GM23248 (cell line): ENCODE data around the gene BRI3BP. TPM values are rescaled to one million over a fixed set of nuclear protein-coding genes. Genes with fewer than 3 reads are reported as not detected.
"Not testable (repeated sequence)": the region's sequence is repeated elsewhere in the genome, so short reads cannot be mapped to it uniquely, and the experiment has no call there.

Source experiments
- DNase-seq: peaks from one replicate; pipeline ENCODE4 v3.0.0-alpha.2; 2015
- H2AFZ ChIP-seq: fragments of 200-600 bp; sonication (generic); 2 replicates; pipeline ENCODE4 v1.6.1; 2016; ENCODE audit warnings: antibody characterized with exemption
- H3F3A ChIP-seq: fragments of 200-600 bp; sonication (generic); 2 replicates; pipeline ENCODE4 v1.6.1; 2016; ENCODE audit warnings: mild to moderate bottlenecking, antibody characterized with exemption, mixed run types; ENCODE audit not compliant: insufficient read depth
- H3K27ac ChIP-seq: fragments of 200-600 bp; sonication (generic); 2 replicates; pipeline ENCODE4 v1.5.1; 2016; ENCODE audit warnings: mild to moderate bottlenecking
- H3K27me3 ChIP-seq: fragments of 200-600 bp; sonication (generic); replicated peaks from 2 replicates; pipeline ENCODE4 v1.6.1; 2016; ENCODE audit warnings: mild to moderate bottlenecking; ENCODE audit not compliant: insufficient read depth
- H3K36me3 ChIP-seq: fragments of 200-600 bp; sonication (generic); 2 replicates; pipeline ENCODE4 v1.6.1; 2016; ENCODE audit warnings: low read depth, mild to moderate bottlenecking
- H3K4me1 ChIP-seq: fragments of 200-600 bp; sonication (generic); 2 replicates; pipeline ENCODE4 v1.6.1; 2016; ENCODE audit warnings: mild to moderate bottlenecking; ENCODE audit not compliant: insufficient read depth
- H3K4me2 ChIP-seq: fragments of 200-600 bp; sonication (generic); one replicate; pipeline ENCODE4 v1.6.1; 2016; ENCODE audit warnings: mild to moderate bottlenecking; ENCODE audit not compliant: unreplicated experiment
- H3K4me3 ChIP-seq: fragments of 200-600 bp; sonication (generic); 2 replicates; pipeline ENCODE4 v1.5.1; 2016; ENCODE audit warnings: mild to moderate bottlenecking
- H3K79me2 ChIP-seq: fragments of 200-600 bp; sonication (generic); 2 replicates; pipeline ENCODE4 v1.6.1; 2016; ENCODE audit warnings: mild to moderate bottlenecking; ENCODE audit not compliant: insufficient read depth
- H3K9ac ChIP-seq: fragments of 200-600 bp; sonication (generic); 2 replicates; pipeline ENCODE4 v1.6.1; 2016; ENCODE audit warnings: mild to moderate bottlenecking
- H3K9me2 ChIP-seq: fragments of 200-600 bp; sonication (generic); 2 replicates; pipeline ENCODE4 v1.6.1; 2016; ENCODE audit warnings: mixed run types, mild to moderate bottlenecking, moderate library complexity; ENCODE audit not compliant: insufficient read depth
- H3K9me3 ChIP-seq: fragments of 200-600 bp; sonication (generic); one replicate; pipeline ENCODE4 v1.6.1; 2017; ENCODE audit warnings: low read depth
- H4K20me1 ChIP-seq: fragments of 200-600 bp; sonication (generic); 2 replicates; pipeline ENCODE4 v1.6.0; 2016; ENCODE audit not compliant: insufficient read depth
- EZH2 ChIP-seq: fragments of 200-600 bp; sonication (generic); IDR thresholded peaks from 2 replicates; pipeline ENCODE4 v1.6.1; 2018; ENCODE audit warnings: antibody characterized with exemption, mild to moderate bottlenecking; ENCODE audit not compliant: insufficient read depth, poor library complexity, severe bottlenecking
- EZH2phosphoT487 ChIP-seq: fragments of 200-600 bp; sonication (generic); IDR thresholded peaks from 2 replicates; pipeline ENCODE4 v1.6.1; 2018; ENCODE audit warnings: antibody characterized with exemption, moderate library complexity, mild to moderate bottlenecking, low read depth; ENCODE audit not compliant: insufficient read depth
- WGBS, 2 experiments: methylation state at CpG; one replicate each; pipeline ENCODE4 v1.1.6; 2015 to 2017; ENCODE audit warnings: low lambda C conversion rate in 2 of 2, low coverage in 1 of 2; ENCODE audit errors: missing lambda C conversion rate in 2 of 2; 5-methylcytosine and 5-hydroxymethylcytosine counted together
- in situ Hi-C: fragments of 300-500 bp; cut with MboI; formaldehyde crosslinking; loops from 2 replicates; pipeline ENCODE4 v1.15.0; 2020
- polyA plus RNA-seq: library from polyadenylated mRNA; unstranded; fragments of >200 nt; fragmentation: Nextera tagmentation; extraction: Ambion mirVana; gene quantifications from 2 replicates; pipeline ENCODE4 v1.2.1, GENCODE V29; 2016
- total RNA-seq: library from RNA; depleted of rRNA; stranded (reverse); fragments of >200 nt; shearing (Covaris generic); gene quantifications from 2 replicates; pipeline ENCODE4 v1.2.3, GENCODE V29; 2014

Gene BRI3BP
- total and polyA plus RNA-seq, 2 experiments from 2014 or later, result 3.5 to 4.2 TPM

DNA sequence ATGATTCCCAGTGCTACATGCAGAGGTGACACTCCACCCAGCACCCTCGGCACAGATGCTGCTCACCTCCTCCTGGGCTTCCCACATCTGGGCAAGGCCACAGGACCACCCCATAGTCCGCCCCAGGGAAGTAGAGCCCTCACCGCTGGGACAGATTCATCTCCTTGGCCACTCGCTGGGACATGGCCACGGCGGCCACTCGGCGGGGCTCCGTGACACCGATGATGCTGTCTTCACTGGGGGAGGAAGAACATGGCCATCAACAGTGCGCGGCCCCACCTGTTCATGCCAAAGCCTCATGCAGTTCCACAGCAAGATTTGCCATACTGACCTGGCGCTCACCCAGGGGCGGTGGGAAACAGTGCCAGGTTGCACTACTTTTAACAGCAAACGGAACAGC is 18.2 kb upstream of the BRI3BP start:
- Histone ChIP-seq H3K4me2 (no peak overlapping the region), H3K79me2 (no peaks in the 10 kb centered on the region), H3K9me2 (no peaks in the 10 kb centered on the region), H3F3A (no peaks in the 10 kb centered on the region), H3K9me3 (no peaks in the 10 kb centered on the region), H3K4me1 (no peaks in the 10 kb centered on the region), H3K27ac (no peak overlapping the region), H3K27me3 (no peaks in the 10 kb centered on the region), H3K36me3 (0 out of 2 replicates have a peak, but pooled peaks cover 8% of the 10 kb centered on the region), H2AFZ (no peak overlapping the region), H3K4me3 (no peak overlapping the region), H4K20me1 (no peaks in the 10 kb centered on the region), H3K9ac (no peak overlapping the region)
- 98 to 99% methylated on average over 15 of the region's 15 CpGs for WGBS, 2 experiments
- no peak for TF ChIP-seq EZH2phosphoT487
- TF ChIP-seq EZH2, result no peak
- in situ Hi-C loops, result no loop called here
- DNase-seq, result no peak

DNA sequence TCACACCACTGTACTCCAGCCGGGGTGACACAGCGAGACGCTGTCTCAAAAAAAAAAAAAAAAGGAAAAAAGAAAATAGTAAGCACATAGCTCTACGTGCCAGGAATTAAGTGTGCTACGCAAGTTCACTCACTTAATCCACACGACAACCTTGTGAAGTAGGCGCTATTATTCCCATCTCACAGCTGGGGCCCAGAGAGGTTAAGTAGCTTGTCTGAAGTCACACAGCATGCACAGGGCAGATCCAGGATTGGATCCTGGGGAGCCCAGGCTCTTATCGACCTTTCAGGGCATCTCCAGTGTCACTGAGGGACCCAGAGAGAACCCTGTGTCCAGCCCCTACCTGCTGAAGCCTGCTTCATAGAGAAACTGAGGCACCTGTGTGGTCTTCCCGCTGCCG is 16.4 kb upstream of the BRI3BP start:
- Histone ChIP-seq H2AFZ (no peak overlapping the region), H3K4me3 (no peak overlapping the region), H3K4me1 (no peaks in the 10 kb centered on the region), H4K20me1 (no peaks in the 10 kb centered on the region), H3K79me2 (no peaks in the 10 kb centered on the region), H3K9me2 (no peaks in the 10 kb centered on the region), H3K36me3 (0 out of 2 replicates have a peak, but pooled peaks cover 8% of the 10 kb centered on the region), H3F3A (no peaks in the 10 kb centered on the region), H3K9me3 (no peaks in the 10 kb centered on the region), H3K27me3 (no peaks in the 10 kb centered on the region), H3K9ac (no peak overlapping the region), H3K27ac (no peak overlapping the region), H3K4me2 (no peak overlapping the region)
- WGBS, 2 experiments, result 97 to 100% methylated on average over 8 to 10 of the region's 10 CpGs
- DNase-seq, result no peak
- no peak for TF ChIP-seq EZH2phosphoT487
- no peak for TF ChIP-seq EZH2
- in situ Hi-C loops, result no loop called here

DNA sequence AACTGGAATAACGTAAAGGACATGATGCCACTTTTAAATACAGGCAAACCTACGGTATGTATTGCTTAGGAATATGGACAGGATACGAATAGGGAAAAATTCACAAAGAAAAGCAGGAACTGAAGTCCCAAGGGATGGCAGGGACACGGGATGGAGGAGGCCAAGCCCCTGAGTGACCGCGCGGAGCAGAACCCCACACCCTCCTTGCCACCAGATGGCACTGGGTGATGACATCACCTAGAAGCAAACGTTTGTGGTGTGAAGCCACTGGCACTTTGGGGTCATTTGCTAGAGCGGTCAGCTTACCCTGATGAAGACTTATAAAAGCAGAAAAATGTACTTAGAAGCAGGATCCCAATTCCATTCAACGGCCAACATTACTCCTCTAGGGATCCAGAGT is 13.9 kb upstream of the BRI3BP start:
- DNase-seq, result no peak
- Histone ChIP-seq H2AFZ (no peak overlapping the region), H3K4me3 (no peak overlapping the region), H3K36me3 (peaks cover 12% of the 10 kb centered on the region; the same call in 1 of the 2 replicates), H3K27me3 (no peaks in the 10 kb centered on the region), H3K9me2 (no peaks in the 10 kb centered on the region), H3K9me3 (no peaks in the 10 kb centered on the region), H3K27ac (no peak overlapping the region), H4K20me1 (no peaks in the 10 kb centered on the region), H3K4me1 (no peaks in the 10 kb centered on the region), H3K9ac (no peak overlapping the region), H3K4me2 (no peak overlapping the region), H3F3A (no peaks in the 10 kb centered on the region), H3K79me2 (peaks cover 4% of the 10 kb centered on the region; the same call in 1 of the 2 replicates)
- WGBS, 2 experiments, result 72 to 73% methylated on average over 10 of the region's 10 CpGs
- in situ Hi-C loops, result no loop called here
- no peak for TF ChIP-seq EZH2
- no peak for TF ChIP-seq EZH2phosphoT487

DNA sequence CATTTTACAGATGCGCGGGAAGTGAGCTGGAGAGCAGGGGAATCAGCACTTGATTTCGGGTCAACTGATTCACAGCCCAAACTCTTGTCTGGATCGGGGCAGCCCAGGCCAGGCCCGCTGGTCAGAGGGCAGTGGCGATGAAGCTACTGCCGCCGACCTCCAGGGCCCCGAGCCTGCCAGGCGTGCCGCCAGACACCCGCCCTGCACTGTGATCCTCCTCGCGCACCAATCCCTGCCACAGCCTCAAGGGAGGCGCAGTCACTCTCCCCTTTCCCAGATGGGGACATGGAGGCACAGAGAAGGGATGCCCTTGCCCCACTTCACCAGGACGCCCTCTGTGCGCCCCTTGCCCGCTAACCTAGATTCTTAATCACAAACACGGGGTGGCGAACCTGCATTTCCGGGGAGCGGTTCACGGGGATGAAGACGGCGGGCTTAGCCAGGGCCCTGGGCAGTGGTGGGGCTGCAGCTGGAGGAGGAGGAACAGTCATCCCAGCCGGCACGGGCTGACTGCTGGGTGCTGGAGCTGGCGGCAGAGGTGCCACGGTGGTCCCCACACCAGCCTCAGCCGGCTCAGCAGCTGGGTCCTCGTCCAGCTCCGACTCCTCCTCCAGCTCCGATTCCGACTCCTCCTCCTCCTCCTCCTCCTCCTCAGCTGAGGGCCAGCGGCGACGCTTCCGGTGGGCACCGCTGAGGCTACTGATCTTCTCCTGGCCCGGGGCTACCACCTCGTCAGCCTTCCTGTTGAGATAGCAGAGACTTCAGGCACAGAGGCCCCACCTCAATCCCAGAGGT is 13.2 kb upstream of the BRI3BP start:
- Histone ChIP-seq H3K9ac (no peak overlapping the region), H3K4me3 (no peak overlapping the region), H3K27me3 (no peaks in the 10 kb centered on the region), H3K79me2 (peaks cover 4% of the 10 kb centered on the region; the same call in 1 of the 2 replicates), H3K4me2 (no peak overlapping the region), H3K9me3 (no peaks in the 10 kb centered on the region), H4K20me1 (no peaks in the 10 kb centered on the region), H3K27ac (no peak overlapping the region), H2AFZ (no peak overlapping the region), H3K4me1 (no peaks in the 10 kb centered on the region), H3K9me2 (no peaks in the 10 kb centered on the region), H3F3A (no peaks in the 10 kb centered on the region), H3K36me3 (peaks cover 8% of the 10 kb centered on the region; the same call in 1 of the 2 replicates)
- TF ChIP-seq EZH2phosphoT487 (no peak), EZH2 (no peak)
- in situ Hi-C loops, result no loop called here
- 95 to 96% methylated on average over 40 to 41 of the region's 41 CpGs for WGBS, 2 experiments
- no peak for DNase-seq

DNA sequence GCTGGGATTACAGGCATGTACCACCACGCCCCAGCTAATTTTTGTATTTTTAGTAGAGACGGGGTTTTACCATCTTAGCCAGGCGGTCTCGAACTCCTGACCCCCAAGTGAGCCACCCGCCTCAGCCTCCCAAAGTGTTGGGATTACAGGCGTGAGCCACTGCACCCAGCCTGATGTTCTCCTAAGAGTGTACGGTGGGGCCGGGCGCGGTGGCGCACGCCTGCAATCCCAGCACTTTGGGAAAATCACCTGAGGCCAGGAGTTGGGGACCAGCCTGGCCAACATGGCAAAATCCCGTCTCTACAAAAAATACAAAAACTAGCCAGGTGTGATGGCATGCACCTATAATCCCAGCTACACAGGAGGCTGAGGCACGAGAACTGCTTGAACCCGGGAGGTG is 6.6 kb upstream of the BRI3BP start:
- H3K4me1 ChIP-seq, H2AFZ ChIP-seq, H3K4me2 ChIP-seq, DNase-seq, H3K9ac ChIP-seq, H3K9me3 ChIP-seq, H3F3A ChIP-seq, H3K27ac ChIP-seq, H4K20me1 ChIP-seq, H3K27me3 ChIP-seq, in situ Hi-C loops, H3K36me3 ChIP-seq, H3K9me2 ChIP-seq, H3K4me3 ChIP-seq: not testable (repeated sequence)
- H3K79me2 ChIP-seq, result peaks cover 30% of the 10 kb centered on the region
- WGBS, 2 experiments, result 99% methylated on average over 15 of the region's 15 CpGs
